H1 (cell line): ENCODE results near the gene TRAPPC5. TPM values are rescaled to one million over a fixed set of nuclear protein-coding genes. Genes with fewer than 3 reads are reported as not detected.

Experiments
- CTCF ChIA-PET: fragments of 300-600 bp; sonication (Branson Sonifier 250); formaldehyde crosslinking; loops from one replicate; lab custom pipeline; 2021; ENCODE audit not compliant: partially characterized antibody; lab: Charles Lee
- POLR2A ChIA-PET: fragments of 300-600 bp; sonication (Branson Sonifier 250); formaldehyde crosslinking; loops from one replicate; lab custom pipeline; 2021; ENCODE audit warnings: inconsistent platforms; ENCODE audit not compliant: partially characterized antibody; lab: Charles Lee
- DNase-seq, 2 experiments: peaks; one replicate each; pipeline versions ENCODE4 v3.0.0 to v3.0.0-alpha.2; 2010 to 2022; ENCODE audit warnings: low spot score in 2 of 2, low read depth in 1 of 2, mixed read lengths in 1 of 2
- FAIRE-seq: peaks from 2 replicates; lab custom pipeline; 2011; peaks lifted over from hg19 to GRCh38; lab: Jason Lieb, UNC
- H2AFZ ChIP-seq: 2 replicates; pipeline ENCODE4 v1.8.1; 2012; ENCODE audit warnings: low read length, inconsistent platforms
- H2AK5ac ChIP-seq: 2 replicates; pipeline ENCODE4 v1.6.1; 2013; ENCODE audit warnings: low read depth, low read length
- H2BK120ac ChIP-seq: replicated peaks from 2 replicates; pipeline ENCODE3; 2013; ENCODE audit warnings: low read depth, low read length, inconsistent platforms
- H2BK12ac ChIP-seq: 2 replicates; pipeline ENCODE4 v1.6.1; 2013; ENCODE audit warnings: low read depth, low read length
- H2BK15ac ChIP-seq: 2 replicates; pipeline ENCODE4 v1.6.1; 2013; ENCODE audit warnings: low read length
- H2BK20ac ChIP-seq: 2 replicates; pipeline ENCODE4 v1.6.1; 2013; ENCODE audit warnings: low read length
- H2BK5ac ChIP-seq: 2 replicates; pipeline ENCODE4 v1.6.1; 2013; ENCODE audit warnings: low read depth, low read length
- H3K14ac ChIP-seq: 2 replicates; pipeline ENCODE4 v1.6.1; 2013; ENCODE audit warnings: inconsistent platforms; ENCODE audit not compliant: insufficient read length
- H3K18ac ChIP-seq: 2 replicates; pipeline ENCODE4 v1.6.1; 2013; ENCODE audit warnings: low read length; ENCODE audit errors: extremely low read depth
- H3K23ac ChIP-seq: 2 replicates; pipeline ENCODE4 v1.6.1; 2013; ENCODE audit warnings: inconsistent platforms; ENCODE audit not compliant: insufficient read length
- H3K23me2 ChIP-seq: 2 replicates; pipeline ENCODE4 v1.6.1; 2013; ENCODE audit warnings: low read depth, low read length
- H3K27ac ChIP-seq: 2 replicates; pipeline ENCODE4 v1.6.1; 2011; ENCODE audit warnings: low read depth, low read length, inconsistent platforms
- H3K27me3 ChIP-seq, 4 experiments: replicated peaks in 1 of 4; 1 replicate in 1 of 4; 2 replicates in 3 of 4; pipeline versions ENCODE4 v1.6.1 to v1.8.1; 2011 to 2013; ENCODE audit warnings: low read length in 3 of 4, mild to moderate bottlenecking in 3 of 4, inconsistent platforms in 2 of 4, mixed read lengths in 2 of 4, moderate library complexity in 1 of 4; ENCODE audit not compliant: control insufficient read depth in 3 of 4, insufficient read depth in 3 of 4; ENCODE audit errors: extremely low read depth in 1 of 4
- H3K36me3 ChIP-seq, 4 experiments: 2 replicates each; pipeline versions ENCODE4 v1.6.1 to v1.8.1; 2011 to 2013; ENCODE audit warnings: mild to moderate bottlenecking in 4 of 4, low read length in 3 of 4, moderate library complexity in 2 of 4, control low read depth in 1 of 4, inconsistent platforms in 1 of 4; ENCODE audit not compliant: insufficient read depth in 4 of 4, control insufficient read depth in 2 of 4
- H3K4ac ChIP-seq: replicated peaks from 2 replicates; pipeline ENCODE3; 2013; ENCODE audit warnings: low read length, low read depth, mixed read lengths, inconsistent platforms; ENCODE audit not compliant: insufficient read length
- H3K4me1 ChIP-seq, 4 experiments: replicated peaks in 1 of 4; 1 replicate in 1 of 4; 2 replicates in 3 of 4; pipeline versions ENCODE4 v1.6.1 to v1.8.1; 2011 to 2013; ENCODE audit warnings: low read length in 3 of 4, inconsistent platforms in 2 of 4, mixed read lengths in 1 of 4; ENCODE audit not compliant: insufficient read depth in 4 of 4, control insufficient read depth in 3 of 4
- H3K4me2 ChIP-seq, 2 experiments: 2 replicates each; pipeline versions ENCODE4 v1.6.1 to v1.8.1; 2011 to 2013; ENCODE audit warnings: low read depth in 2 of 2, low read length in 2 of 2, control low read depth in 1 of 2, inconsistent platforms in 1 of 2, mild to moderate bottlenecking in 1 of 2; ENCODE audit not compliant: insufficient read depth in 1 of 2
- H3K4me3 ChIP-seq, 4 experiments: fragments of 200-600, 300-600 bp in 1 of 4; sonication (generic), shearing (Covaris generic), sonication (Bioruptor Twin) in 1 of 4; 2 replicates each; pipeline versions ENCODE4 v1.5.1 to v1.8.1; 2011 to 2016; ENCODE audit warnings: low read length in 4 of 4, low read depth in 3 of 4, control low read depth in 2 of 4, inconsistent platforms in 2 of 4, mild to moderate bottlenecking in 2 of 4, mixed read lengths in 1 of 4, moderate library complexity in 1 of 4; ENCODE audit not compliant: insufficient read depth in 2 of 4; ENCODE audit errors: extremely low read depth in 1 of 4
- H3K56ac ChIP-seq: replicated peaks from 2 replicates; pipeline ENCODE3; 2013; ENCODE audit warnings: low read depth, mild to moderate bottlenecking, mixed read lengths, low read length, inconsistent platforms; ENCODE audit not compliant: insufficient read length
- H3K79me1 ChIP-seq: 2 replicates; pipeline ENCODE4 v1.6.1; 2013; ENCODE audit warnings: low read depth, low read length, control low read depth
- H3K79me2 ChIP-seq, 2 experiments: 2 replicates each; pipeline versions ENCODE4 v1.6.1 to v1.8.1; 2012 to 2013; ENCODE audit warnings: low read length in 2 of 2, mild to moderate bottlenecking in 2 of 2, inconsistent platforms in 1 of 2; ENCODE audit not compliant: insufficient read depth in 2 of 2, control insufficient read depth in 1 of 2
- H3K9ac ChIP-seq, 4 experiments: replicated peaks in 1 of 4; 1 replicate in 1 of 4; 2 replicates in 3 of 4; pipeline versions ENCODE4 v1.6.1 to v1.8.1; 2011 to 2013; ENCODE audit warnings: low read depth in 3 of 4, low read length in 3 of 4, control low read depth in 2 of 4, mild to moderate bottlenecking in 2 of 4, moderate library complexity in 2 of 4, inconsistent platforms in 1 of 4; ENCODE audit errors: extremely low read depth in 1 of 4
- H3K9me3 ChIP-seq, 2 experiments: 2 replicates each; pipeline versions ENCODE4 v1.6.1 to v1.8.1; 2012 to 2013; ENCODE audit warnings: mild to moderate bottlenecking in 2 of 2, moderate library complexity in 2 of 2, control low read depth in 1 of 2, inconsistent platforms in 1 of 2, low read depth in 1 of 2, low read length in 1 of 2, mixed read lengths in 1 of 2; ENCODE audit not compliant: insufficient read depth in 2 of 2
- H4K20me1 ChIP-seq, 2 experiments: replicated peaks in 1 of 2; 2 replicates each; pipeline versions ENCODE3 to v1.8.1; 2011 to 2013; ENCODE audit warnings: inconsistent platforms in 2 of 2, low read length in 2 of 2, mild to moderate bottlenecking in 1 of 2; ENCODE audit not compliant: insufficient read depth in 2 of 2, control insufficient read depth in 1 of 2
- H4K5ac ChIP-seq: 2 replicates; pipeline ENCODE4 v1.6.1; 2013; ENCODE audit warnings: low read length, low read depth, mixed read lengths, inconsistent platforms; ENCODE audit not compliant: insufficient read length
- H4K8ac ChIP-seq: 2 replicates; pipeline ENCODE4 v1.8.0; 2013; ENCODE audit warnings: mild to moderate bottlenecking, moderate library complexity, low read length, inconsistent platforms; ENCODE audit not compliant: insufficient read depth; ENCODE audit errors: extremely low read depth
- H4K91ac ChIP-seq: replicated peaks from 2 replicates; pipeline ENCODE3; 2013; ENCODE audit warnings: low read length, mixed read lengths, inconsistent platforms; ENCODE audit not compliant: insufficient read length
- CHD2 ChIP-seq: IDR thresholded peaks from 2 replicates; pipeline ENCODE4 v1.6.1; 2012; ENCODE audit warnings: low read length, improper control_type of control experiment
- CTBP2 ChIP-seq: IDR thresholded peaks from 2 replicates; pipeline ENCODE4 v1.7.0; 2011; ENCODE audit warnings: borderline replicate concordance, mild to moderate bottlenecking, moderate library complexity, mixed read lengths, low read length; ENCODE audit not compliant: insufficient read depth, insufficient read length
- GABPA ChIP-seq: IDR thresholded peaks from 2 replicates; pipeline ENCODE4 v1.6.1; 2011; ENCODE audit warnings: mild to moderate bottlenecking, low read length, moderate library complexity, borderline replicate concordance; ENCODE audit not compliant: insufficient read depth
- JUND ChIP-seq: IDR thresholded peaks from 2 replicates; pipeline ENCODE4 v1.6.1; 2011; ENCODE audit warnings: mild to moderate bottlenecking, improper control_type of control experiment, low read length
- SP2 ChIP-seq: IDR thresholded peaks from 2 replicates; pipeline ENCODE4 v1.6.1; 2012; ENCODE audit warnings: mild to moderate bottlenecking, low read length, inconsistent platforms
- WGBS, 2 experiments: shearing (Covaris generic) in 1 of 2; methylation state at CpG; one replicate each; pipeline versions ENCODE4 v1.1.6 to v1.1.7; 2013 to 2015; ENCODE audit warnings: low lambda C conversion rate in 2 of 2, mixed read lengths in 2 of 2, inconsistent platforms in 1 of 2, low coverage in 1 of 2, missing lambda C conversion rate in 1 of 2; ENCODE audit not compliant: insufficient replicate concordance in 2 of 2, insufficient coverage in 1 of 2, insufficient read length in 1 of 2; ENCODE audit errors: extremely low coverage in 1 of 2, missing lambda C conversion rate in 1 of 2; 5-methylcytosine and 5-hydroxymethylcytosine counted together
- polyA plus RNA-seq, 7 experiments: library from polyadenylated mRNA; depleted of rRNA in 3 of 7; stranded (reverse) in 5 of 7; unstranded in 2 of 7; fragments of >200 nt in 5 of 7; fragments of 200-250 nt in 2 of 7; gene quantifications; 1 replicate in 5 of 7; 2 replicates in 1 of 7; 4 replicates in 1 of 7; pipeline versions ENCODE4 v1.2.1 to v1.2.3, GENCODE V29; 2011 to 2013; ENCODE audit warnings: missing spikeins in 2 of 7, mixed read lengths in 2 of 7
- total RNA-seq: library from RNA; stranded (reverse); fragmentation: NEBNext Ultra II Directional; extraction: Animal tissue kit (Norgen Biotek cat#: 25700); gene quantifications from 2 replicates; pipeline ENCODE4 v1.2.1, GENCODE V29; 2021

Gene TRAPPC5
- total and polyA plus RNA-seq, 2 of the 8 experiments (the other 6 are each of a cell fraction or from before 2014, with no cell fraction given): 109 to 120 TPM

DNA sequence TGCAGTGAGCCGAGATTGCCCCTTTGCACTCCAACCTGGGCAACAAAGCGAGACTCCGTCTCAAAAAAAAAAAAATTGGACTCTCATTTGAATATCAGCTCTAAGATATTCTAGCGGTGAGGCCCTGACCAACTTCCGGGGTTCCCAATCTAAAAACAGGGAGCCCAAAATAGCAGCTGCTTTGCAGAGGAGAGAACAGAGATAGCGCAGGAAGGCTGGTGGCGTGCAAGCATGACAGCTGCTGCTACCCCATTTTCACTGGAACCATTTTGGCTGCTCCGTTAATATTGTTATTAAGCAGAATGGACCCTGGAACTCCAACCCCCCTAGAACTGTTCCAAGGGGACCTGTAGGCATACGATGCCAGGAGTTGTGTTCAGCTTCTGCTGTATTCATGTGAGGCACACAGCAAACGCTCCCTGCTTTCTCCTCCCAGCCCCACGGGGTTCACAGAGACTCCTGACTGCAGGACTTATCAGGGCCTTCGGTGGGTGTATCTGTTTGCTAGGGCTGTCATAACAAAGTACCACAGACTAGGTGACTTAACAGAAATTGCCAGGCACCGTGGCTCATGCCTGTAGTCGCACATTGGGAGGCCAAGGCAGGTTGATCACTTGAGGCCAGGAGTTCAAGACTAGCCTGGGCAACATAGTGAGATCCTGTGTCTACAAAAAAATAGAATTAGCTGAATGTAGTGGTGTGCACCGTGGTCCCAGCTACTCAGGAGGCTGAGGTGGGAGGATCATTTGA is 32.2 kb upstream of the TRAPPC5 start:
- no peak overlapping the region for H3K23ac ChIP-seq
- H4K91ac ChIP-seq: no peak overlapping the region
- no peak overlapping the region for H3K4me2 ChIP-seq
- H3K27me3 ChIP-seq: peaks cover 2 to 15% (median 6%) of the 10 kb centered on the region in 4 experiments
- no peak overlapping the region for H2BK5ac ChIP-seq
- no peak overlapping the region for H4K5ac ChIP-seq
- no peak overlapping the region for H4K8ac ChIP-seq
- H2BK20ac ChIP-seq: no peak overlapping the region
- H2AK5ac ChIP-seq: no peak overlapping the region
- TF ChIP-seq SP2 (no peak), GABPA (no peak), CHD2 (no peak), CTBP2 (no peak), JUND (no peak)
- peaks cover 0 to 2% (median 0%) of the 10 kb centered on the region in 4 experiments; a peak in 5 of 7 replicates for H3K4me1 ChIP-seq
- 91% methylated on average over 15 of the region's 15 CpGs; no CpG with 5 or more reads in 1 of the 2 experiments for WGBS, 2 experiments
- ChIA-PET POLR2A (interaction anchor here (0.6 to 1.3 kb wide), 3 partner anchors 9 to 103 kb away, joined by 3 to 6 read pairs (median 3); partner anchors contain the start of gene STXBP2), CTCF (interaction anchor here (0.6 to 1.4 kb wide), 7 partner anchors 9 to 1422 kb away, joined by 3 to 4 read pairs (median 3); partner anchors contain the start of gene TRAPPC5)
- H3K9ac ChIP-seq: no peak overlapping the region
- no peak overlapping the region for H2BK15ac ChIP-seq
- H3K4me3 ChIP-seq: no peak overlapping the region
- FAIRE-seq (no peak), DNase-seq (no peak)
- no peak overlapping the region for H3K27ac ChIP-seq
- no peaks in the 10 kb centered on the region for H3K79me2 ChIP-seq
- H3K23me2 ChIP-seq: 0 out of 2 replicates have a peak, but pooled peaks cover 2% of the 10 kb centered on the region
- H2BK120ac ChIP-seq: no peak overlapping the region
- no peak overlapping the region for H3K56ac ChIP-seq
- peaks cover 0 to 5% of the 10 kb centered on the region in 2 experiments for H4K20me1 ChIP-seq
- no peak overlapping the region for H3K4ac ChIP-seq
- H2AFZ ChIP-seq: no peak overlapping the region
- no peaks in the 10 kb centered on the region for H3K79me1 ChIP-seq
- H2BK12ac ChIP-seq: no peak overlapping the region
- no peak overlapping the region for H3K14ac ChIP-seq
- H3K36me3 ChIP-seq: 0 out of 8 replicates have a peak, but pooled peaks cover 0 to 3% (median 0%) of the 10 kb centered on the region in 4 experiments
- H3K18ac ChIP-seq: no peak overlapping the region; the same call in 1 of the 2 replicates
- no peaks in the 10 kb centered on the region for H3K9me3 ChIP-seq
